Lower leg skin (tissue), 3 donors: Measurements from ENCODE around the gene PARP14.

Source experiments
- CTCF ChIP-seq, 3 donors: fragments of 450-650 bp; IDR thresholded peaks; one replicate each; pipeline ENCODE4 v1.5.1; 2016; ENCODE audit warnings: antibody characterized with exemption in 3 of 3, mild to moderate bottlenecking in 3 of 3, moderate library complexity in 2 of 3
- POLR2A ChIP-seq, 2 donors: fragments of 450-650 bp; IDR thresholded peaks; one replicate each; pipeline ENCODE4 v1.6.1; 2016 to 2017; ENCODE audit warnings: antibody characterized with exemption in 2 of 2, mild to moderate bottlenecking in 1 of 2, moderate library complexity in 1 of 2

- TF ChIP-seq CTCF (IDR thresholded peaks at IDR 0.05) (no peak), POLR2A (IDR thresholded peaks at IDR 0.05) (no peak)
Observed at GRCh38 chr3:122681974-122682409, 1.4 kb downstream of the PARP14 start.
